WTC11 (cell line): ENCODE results near the gene DNPH1. TPM values are rescaled to one million over a fixed set of nuclear protein-coding genes. Genes with fewer than 3 reads are reported as not detected.

Experiments
- CREB1 ChIP-seq: sonication (generic); formaldehyde crosslinking; IDR thresholded peaks from 2 replicates; pipeline ENCODE4 v1.8.0; 2023; ENCODE audit warnings: mild to moderate bottlenecking, missing genetic modification reagents
- EMX1 ChIP-seq: fragments of 250-450 bp; sonication (Bioruptor Pico); IDR thresholded peaks from 2 replicates; pipeline ENCODE4 v1.8.0; 2021; ENCODE audit warnings: mild to moderate bottlenecking
- FOXJ3 ChIP-seq: sonication (generic); formaldehyde crosslinking; IDR thresholded peaks from 2 replicates; pipeline ENCODE4 v1.9.0; 2021; ENCODE audit warnings: missing genetic modification reagents, mild to moderate bottlenecking, borderline replicate concordance
- GABPB1 ChIP-seq: sonication (generic); formaldehyde crosslinking; IDR thresholded peaks from 2 replicates; pipeline ENCODE4 v1.8.1; 2023; ENCODE audit warnings: mild to moderate bottlenecking, missing genetic modification reagents
- MXD4 ChIP-seq: fragments of 250-450 bp; sonication (Bioruptor Pico); IDR thresholded peaks from 2 replicates; pipeline ENCODE4 v1.8.0; 2021; ENCODE audit warnings: mild to moderate bottlenecking, moderate library complexity, borderline replicate concordance
- NR2C2 ChIP-seq: sonication (generic); formaldehyde crosslinking; IDR thresholded peaks from 2 replicates; pipeline ENCODE4 v1.8.0; 2022; ENCODE audit warnings: mild to moderate bottlenecking, missing genetic modification reagents
- SMAD3 ChIP-seq: sonication (generic); formaldehyde crosslinking; IDR thresholded peaks from 2 replicates; pipeline ENCODE4 v1.8.0; 2022; ENCODE audit warnings: missing genetic modification reagents, mild to moderate bottlenecking, borderline replicate concordance
- TCF7 ChIP-seq: sonication (generic); formaldehyde crosslinking; IDR thresholded peaks from 2 replicates; pipeline ENCODE4 v1.8.0; 2022; ENCODE audit warnings: mild to moderate bottlenecking, low read depth, missing genetic modification reagents, moderate library complexity
- ZNF232 ChIP-seq: sonication (generic); formaldehyde crosslinking; IDR thresholded peaks from 2 replicates; pipeline ENCODE4 v1.8.0; 2022; ENCODE audit warnings: mild to moderate bottlenecking, missing genetic modification reagents
- ZNF317 ChIP-seq: sonication (generic); formaldehyde crosslinking; IDR thresholded peaks from 2 replicates; pipeline ENCODE4 v1.8.1; 2023; ENCODE audit warnings: low read depth, mild to moderate bottlenecking, moderate library complexity, missing genetic modification reagents, borderline replicate concordance
- ZNF396 ChIP-seq: fragments of 250-450 bp; sonication (Bioruptor Pico); IDR thresholded peaks from 2 replicates; pipeline ENCODE4 v1.8.0; 2021; ENCODE audit warnings: mild to moderate bottlenecking, moderate library complexity, borderline replicate concordance
- ZNF671 ChIP-seq: fragments of 250-450 bp; sonication (Bioruptor Pico); IDR thresholded peaks from 2 replicates; pipeline ENCODE4 v1.8.0; 2021; ENCODE audit warnings: mild to moderate bottlenecking
- total RNA-seq: library from RNA; stranded (reverse); gene quantifications from 3 replicates; pipeline ENCODE4 v1.2.3, GENCODE V29; 2021
- TF ChIP-seq, protein P1 (sequence below): sonication (generic); formaldehyde crosslinking; IDR thresholded peaks from 2 replicates; pipeline ENCODE4 v1.8.0; 2023; ENCODE audit warnings: mild to moderate bottlenecking, missing genetic modification reagents
- TF ChIP-seq, protein P2 (sequence below): sonication (generic); formaldehyde crosslinking; IDR thresholded peaks from 2 replicates; pipeline ENCODE4 v1.8.0; 2022; ENCODE audit warnings: mild to moderate bottlenecking, missing genetic modification reagents
- TF ChIP-seq, protein P3 (sequence below): sonication (generic); formaldehyde crosslinking; IDR thresholded peaks from 2 replicates; pipeline ENCODE4 v1.8.0; 2022; ENCODE audit warnings: mild to moderate bottlenecking, missing genetic modification reagents
- TF ChIP-seq, protein P4 (sequence below): sonication (generic); formaldehyde crosslinking; IDR thresholded peaks from 2 replicates; pipeline ENCODE4 v1.8.1; 2022; ENCODE audit warnings: low read depth, missing genetic modification reagents, borderline replicate concordance
- TF ChIP-seq, protein P5 (sequence below): sonication (generic); formaldehyde crosslinking; IDR thresholded peaks from 2 replicates; pipeline ENCODE4 v1.8.1; 2022; ENCODE audit warnings: mild to moderate bottlenecking, moderate library complexity, missing genetic modification reagents
- TF ChIP-seq, protein P6 (sequence below): sonication (generic); formaldehyde crosslinking; IDR thresholded peaks from 2 replicates; pipeline ENCODE4 v1.8.1; 2023; ENCODE audit warnings: mild to moderate bottlenecking, missing genetic modification reagents, borderline replicate concordance
- TF ChIP-seq, protein P7 (sequence below): fragments of 250-450 bp; sonication (Bioruptor Pico); IDR thresholded peaks from 2 replicates; pipeline ENCODE4 v1.9.0; 2021; ENCODE audit warnings: mild to moderate bottlenecking, borderline replicate concordance

The DNPH1 gene
- total RNA-seq, 1 experiment from 2014 or later = 48.4 TPM

DNA sequence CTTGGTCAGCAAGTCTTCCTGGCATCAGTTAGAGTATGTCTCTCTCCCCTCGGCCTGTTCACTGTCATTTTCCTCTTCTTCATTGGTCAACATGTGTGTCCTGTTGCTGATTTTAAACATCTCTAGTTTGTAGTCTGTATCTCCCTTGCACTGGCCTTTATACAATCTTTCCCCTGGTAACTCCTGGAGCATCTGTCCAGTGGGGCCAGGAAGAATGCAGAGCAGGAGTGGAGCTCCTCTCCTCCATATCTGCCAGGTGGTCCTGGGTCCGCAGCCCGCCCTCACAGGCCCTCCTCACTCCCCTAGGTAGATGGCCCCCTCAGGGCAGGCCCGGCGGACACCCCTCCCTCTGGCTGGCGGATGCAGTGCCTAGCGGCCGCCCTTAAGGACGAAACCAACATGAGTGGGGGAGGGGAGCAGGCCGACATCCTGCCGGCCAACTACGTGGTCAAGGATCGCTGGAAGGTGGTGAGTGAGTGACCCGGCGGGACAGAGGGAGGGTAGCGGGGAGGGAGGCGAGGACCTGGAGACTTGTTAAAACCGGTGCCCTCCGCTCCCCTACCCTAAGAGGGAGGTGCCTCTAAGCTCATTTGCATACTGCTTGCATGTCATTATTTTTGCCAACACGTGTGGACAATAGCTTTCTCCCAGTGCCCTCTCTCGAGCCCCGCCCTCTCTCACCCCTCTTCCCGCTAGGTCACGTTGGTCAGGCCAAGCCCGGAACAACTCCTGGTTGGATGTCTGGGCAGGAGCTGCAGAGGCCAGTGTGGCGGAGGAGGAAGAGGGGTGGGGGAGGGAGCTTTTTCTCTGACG lies 17.2 kb upstream of the DNPH1 start (continued):
- TF ChIP-seq, protein P1, sequence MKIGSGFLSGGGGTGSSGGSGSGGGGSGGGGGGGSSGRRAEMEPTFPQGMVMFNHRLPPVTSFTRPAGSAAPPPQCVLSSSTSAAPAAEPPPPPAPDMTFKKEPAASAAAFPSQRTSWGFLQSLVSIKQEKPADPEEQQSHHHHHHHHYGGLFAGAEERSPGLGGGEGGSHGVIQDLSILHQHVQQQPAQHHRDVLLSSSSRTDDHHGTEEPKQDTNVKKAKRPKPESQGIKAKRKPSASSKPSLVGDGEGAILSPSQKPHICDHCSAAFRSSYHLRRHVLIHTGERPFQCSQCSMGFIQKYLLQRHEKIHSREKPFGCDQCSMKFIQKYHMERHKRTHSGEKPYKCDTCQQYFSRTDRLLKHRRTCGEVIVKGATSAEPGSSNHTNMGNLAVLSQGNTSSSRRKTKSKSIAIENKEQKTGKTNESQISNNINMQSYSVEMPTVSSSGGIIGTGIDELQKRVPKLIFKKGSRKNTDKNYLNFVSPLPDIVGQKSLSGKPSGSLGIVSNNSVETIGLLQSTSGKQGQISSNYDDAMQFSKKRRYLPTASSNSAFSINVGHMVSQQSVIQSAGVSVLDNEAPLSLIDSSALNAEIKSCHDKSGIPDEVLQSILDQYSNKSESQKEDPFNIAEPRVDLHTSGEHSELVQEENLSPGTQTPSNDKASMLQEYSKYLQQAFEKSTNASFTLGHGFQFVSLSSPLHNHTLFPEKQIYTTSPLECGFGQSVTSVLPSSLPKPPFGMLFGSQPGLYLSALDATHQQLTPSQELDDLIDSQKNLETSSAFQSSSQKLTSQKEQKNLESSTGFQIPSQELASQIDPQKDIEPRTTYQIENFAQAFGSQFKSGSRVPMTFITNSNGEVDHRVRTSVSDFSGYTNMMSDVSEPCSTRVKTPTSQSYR (CRISPR knock-in tag) = peak; percentile 81; the same call in 1 of the 2 replicates
- TF ChIP-seq NR2C2 (CRISPR knock-in tag) (0 out of 2 replicates have a peak, but pooled peaks have one; percentile 12), ZNF396 (CRISPR knock-in tag) (no peak), FOXJ3 (CRISPR knock-in tag) (no peak), ZNF317 (CRISPR knock-in tag) (no peak), TCF7 (no peak), CREB1 (CRISPR knock-in tag) (no peak), ZNF671 (CRISPR knock-in tag) (no peak), MXD4 (CRISPR knock-in tag) (no peak), EMX1 (CRISPR knock-in tag) (no peak), ZNF232 (CRISPR knock-in tag) (no peak), SMAD3 (CRISPR knock-in tag) (no peak), GABPB1 (CRISPR knock-in tag) (no peak)
- TF ChIP-seq, protein P2, sequence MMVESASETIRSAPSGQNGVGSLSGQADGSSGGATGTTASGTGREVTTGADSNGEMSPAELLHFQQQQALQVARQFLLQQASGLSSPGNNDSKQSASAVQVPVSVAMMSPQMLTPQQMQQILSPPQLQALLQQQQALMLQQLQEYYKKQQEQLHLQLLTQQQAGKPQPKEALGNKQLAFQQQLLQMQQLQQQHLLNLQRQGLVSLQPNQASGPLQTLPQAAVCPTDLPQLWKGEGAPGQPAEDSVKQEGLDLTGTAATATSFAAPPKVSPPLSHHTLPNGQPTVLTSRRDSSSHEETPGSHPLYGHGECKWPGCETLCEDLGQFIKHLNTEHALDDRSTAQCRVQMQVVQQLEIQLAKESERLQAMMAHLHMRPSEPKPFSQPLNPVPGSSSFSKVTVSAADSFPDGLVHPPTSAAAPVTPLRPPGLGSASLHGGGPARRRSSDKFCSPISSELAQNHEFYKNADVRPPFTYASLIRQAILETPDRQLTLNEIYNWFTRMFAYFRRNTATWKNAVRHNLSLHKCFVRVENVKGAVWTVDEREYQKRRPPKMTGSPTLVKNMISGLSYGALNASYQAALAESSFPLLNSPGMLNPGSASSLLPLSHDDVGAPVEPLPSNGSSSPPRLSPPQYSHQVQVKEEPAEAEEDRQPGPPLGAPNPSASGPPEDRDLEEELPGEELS = no peak; the same call in 1 of the 2 replicates
- TF ChIP-seq, protein P3, sequence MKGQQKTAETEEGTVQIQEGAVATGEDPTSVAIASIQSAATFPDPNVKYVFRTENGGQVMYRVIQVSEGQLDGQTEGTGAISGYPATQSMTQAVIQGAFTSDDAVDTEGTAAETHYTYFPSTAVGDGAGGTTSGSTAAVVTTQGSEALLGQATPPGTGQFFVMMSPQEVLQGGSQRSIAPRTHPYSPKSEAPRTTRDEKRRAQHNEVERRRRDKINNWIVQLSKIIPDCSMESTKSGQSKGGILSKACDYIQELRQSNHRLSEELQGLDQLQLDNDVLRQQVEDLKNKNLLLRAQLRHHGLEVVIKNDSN (CRISPR knock-in tag) = peak; percentile 80; the same call in 1 of the 2 replicates
- TF ChIP-seq, protein P4, sequence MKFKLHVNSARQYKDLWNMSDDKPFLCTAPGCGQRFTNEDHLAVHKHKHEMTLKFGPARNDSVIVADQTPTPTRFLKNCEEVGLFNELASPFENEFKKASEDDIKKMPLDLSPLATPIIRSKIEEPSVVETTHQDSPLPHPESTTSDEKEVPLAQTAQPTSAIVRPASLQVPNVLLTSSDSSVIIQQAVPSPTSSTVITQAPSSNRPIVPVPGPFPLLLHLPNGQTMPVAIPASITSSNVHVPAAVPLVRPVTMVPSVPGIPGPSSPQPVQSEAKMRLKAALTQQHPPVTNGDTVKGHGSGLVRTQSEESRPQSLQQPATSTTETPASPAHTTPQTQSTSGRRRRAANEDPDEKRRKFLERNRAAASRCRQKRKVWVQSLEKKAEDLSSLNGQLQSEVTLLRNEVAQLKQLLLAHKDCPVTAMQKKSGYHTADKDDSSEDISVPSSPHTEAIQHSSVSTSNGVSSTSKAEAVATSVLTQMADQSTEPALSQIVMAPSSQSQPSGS (CRISPR knock-in tag) = no peak
- TF ChIP-seq, protein P5, sequence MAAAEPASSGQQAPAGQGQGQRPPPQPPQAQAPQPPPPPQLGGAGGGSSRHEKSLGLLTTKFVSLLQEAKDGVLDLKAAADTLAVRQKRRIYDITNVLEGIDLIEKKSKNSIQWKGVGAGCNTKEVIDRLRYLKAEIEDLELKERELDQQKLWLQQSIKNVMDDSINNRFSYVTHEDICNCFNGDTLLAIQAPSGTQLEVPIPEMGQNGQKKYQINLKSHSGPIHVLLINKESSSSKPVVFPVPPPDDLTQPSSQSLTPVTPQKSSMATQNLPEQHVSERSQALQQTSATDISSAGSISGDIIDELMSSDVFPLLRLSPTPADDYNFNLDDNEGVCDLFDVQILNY (CRISPR knock-in tag) = no peak
- TF ChIP-seq, protein P6, sequence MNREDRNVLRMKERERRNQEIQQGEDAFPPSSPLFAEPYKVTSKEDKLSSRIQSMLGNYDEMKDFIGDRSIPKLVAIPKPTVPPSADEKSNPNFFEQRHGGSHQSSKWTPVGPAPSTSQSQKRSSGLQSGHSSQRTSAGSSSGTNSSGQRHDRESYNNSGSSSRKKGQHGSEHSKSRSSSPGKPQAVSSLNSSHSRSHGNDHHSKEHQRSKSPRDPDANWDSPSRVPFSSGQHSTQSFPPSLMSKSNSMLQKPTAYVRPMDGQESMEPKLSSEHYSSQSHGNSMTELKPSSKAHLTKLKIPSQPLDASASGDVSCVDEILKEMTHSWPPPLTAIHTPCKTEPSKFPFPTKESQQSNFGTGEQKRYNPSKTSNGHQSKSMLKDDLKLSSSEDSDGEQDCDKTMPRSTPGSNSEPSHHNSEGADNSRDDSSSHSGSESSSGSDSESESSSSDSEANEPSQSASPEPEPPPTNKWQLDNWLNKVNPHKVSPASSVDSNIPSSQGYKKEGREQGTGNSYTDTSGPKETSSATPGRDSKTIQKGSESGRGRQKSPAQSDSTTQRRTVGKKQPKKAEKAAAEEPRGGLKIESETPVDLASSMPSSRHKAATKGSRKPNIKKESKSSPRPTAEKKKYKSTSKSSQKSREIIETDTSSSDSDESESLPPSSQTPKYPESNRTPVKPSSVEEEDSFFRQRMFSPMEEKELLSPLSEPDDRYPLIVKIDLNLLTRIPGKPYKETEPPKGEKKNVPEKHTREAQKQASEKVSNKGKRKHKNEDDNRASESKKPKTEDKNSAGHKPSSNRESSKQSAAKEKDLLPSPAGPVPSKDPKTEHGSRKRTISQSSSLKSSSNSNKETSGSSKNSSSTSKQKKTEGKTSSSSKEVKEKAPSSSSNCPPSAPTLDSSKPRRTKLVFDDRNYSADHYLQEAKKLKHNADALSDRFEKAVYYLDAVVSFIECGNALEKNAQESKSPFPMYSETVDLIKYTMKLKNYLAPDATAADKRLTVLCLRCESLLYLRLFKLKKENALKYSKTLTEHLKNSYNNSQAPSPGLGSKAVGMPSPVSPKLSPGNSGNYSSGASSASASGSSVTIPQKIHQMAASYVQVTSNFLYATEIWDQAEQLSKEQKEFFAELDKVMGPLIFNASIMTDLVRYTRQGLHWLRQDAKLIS = no peak
- TF ChIP-seq, protein P7, sequence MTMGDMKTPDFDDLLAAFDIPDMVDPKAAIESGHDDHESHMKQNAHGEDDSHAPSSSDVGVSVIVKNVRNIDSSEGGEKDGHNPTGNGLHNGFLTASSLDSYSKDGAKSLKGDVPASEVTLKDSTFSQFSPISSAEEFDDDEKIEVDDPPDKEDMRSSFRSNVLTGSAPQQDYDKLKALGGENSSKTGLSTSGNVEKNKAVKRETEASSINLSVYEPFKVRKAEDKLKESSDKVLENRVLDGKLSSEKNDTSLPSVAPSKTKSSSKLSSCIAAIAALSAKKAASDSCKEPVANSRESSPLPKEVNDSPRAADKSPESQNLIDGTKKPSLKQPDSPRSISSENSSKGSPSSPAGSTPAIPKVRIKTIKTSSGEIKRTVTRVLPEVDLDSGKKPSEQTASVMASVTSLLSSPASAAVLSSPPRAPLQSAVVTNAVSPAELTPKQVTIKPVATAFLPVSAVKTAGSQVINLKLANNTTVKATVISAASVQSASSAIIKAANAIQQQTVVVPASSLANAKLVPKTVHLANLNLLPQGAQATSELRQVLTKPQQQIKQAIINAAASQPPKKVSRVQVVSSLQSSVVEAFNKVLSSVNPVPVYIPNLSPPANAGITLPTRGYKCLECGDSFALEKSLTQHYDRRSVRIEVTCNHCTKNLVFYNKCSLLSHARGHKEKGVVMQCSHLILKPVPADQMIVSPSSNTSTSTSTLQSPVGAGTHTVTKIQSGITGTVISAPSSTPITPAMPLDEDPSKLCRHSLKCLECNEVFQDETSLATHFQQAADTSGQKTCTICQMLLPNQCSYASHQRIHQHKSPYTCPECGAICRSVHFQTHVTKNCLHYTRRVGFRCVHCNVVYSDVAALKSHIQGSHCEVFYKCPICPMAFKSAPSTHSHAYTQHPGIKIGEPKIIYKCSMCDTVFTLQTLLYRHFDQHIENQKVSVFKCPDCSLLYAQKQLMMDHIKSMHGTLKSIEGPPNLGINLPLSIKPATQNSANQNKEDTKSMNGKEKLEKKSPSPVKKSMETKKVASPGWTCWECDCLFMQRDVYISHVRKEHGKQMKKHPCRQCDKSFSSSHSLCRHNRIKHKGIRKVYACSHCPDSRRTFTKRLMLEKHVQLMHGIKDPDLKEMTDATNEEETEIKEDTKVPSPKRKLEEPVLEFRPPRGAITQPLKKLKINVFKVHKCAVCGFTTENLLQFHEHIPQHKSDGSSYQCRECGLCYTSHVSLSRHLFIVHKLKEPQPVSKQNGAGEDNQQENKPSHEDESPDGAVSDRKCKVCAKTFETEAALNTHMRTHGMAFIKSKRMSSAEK (CRISPR knock-in tag) = no peak
